Fibroblast of lung (primary cell): ENCODE measurements around the gene AGO3. TPM values are rescaled to one million over a fixed set of nuclear protein-coding genes. Genes with fewer than 3 reads are reported as not detected.

Experiments used
- DNase-seq, 2 donors: peaks; one replicate each; pipeline versions ENCODE4 v3.0.0 to v3.0.0-alpha.2; 2010; ENCODE audit warnings: low read depth in 2 of 2
- H2AFZ ChIP-seq: 2 replicates; pipeline ENCODE4 v1.5.1; 2012; ENCODE audit warnings: low read length, control low read depth, inconsistent platforms
- H3K27ac ChIP-seq: 2 replicates; pipeline ENCODE4 v1.5.1; 2011; ENCODE audit warnings: low read length, control low read depth; ENCODE audit not compliant: insufficient read depth
- H3K27me3 ChIP-seq: 2 replicates; pipeline ENCODE4 v1.5.1; 2011; ENCODE audit warnings: mild to moderate bottlenecking, low read length; ENCODE audit not compliant: control insufficient read depth, insufficient read depth
- H3K36me3 ChIP-seq: 2 replicates; pipeline ENCODE4 v1.5.1; 2011; ENCODE audit warnings: low read length; ENCODE audit not compliant: control insufficient read depth, insufficient read depth
- H3K4me1 ChIP-seq: 2 replicates; pipeline ENCODE4 v1.5.1; 2011; ENCODE audit warnings: low read length; ENCODE audit not compliant: control insufficient read depth, insufficient read depth; ENCODE audit errors: extremely low read depth
- H3K4me2 ChIP-seq: 2 replicates; pipeline ENCODE4 v1.5.1; 2011; ENCODE audit warnings: low read length, control low read depth; ENCODE audit not compliant: insufficient read depth; ENCODE audit errors: extremely low read depth
- H3K4me3 ChIP-seq, 4 experiments: fragments of 200-600 bp in 1 of 4; sonication (generic) in 1 of 4; replicated peaks in 1 of 4; 2 replicates each; pipeline ENCODE4 v1.5.1; 2011 to 2016; ENCODE audit warnings: low read length in 4 of 4, low read depth in 3 of 4, mild to moderate bottlenecking in 3 of 4, control low read depth in 2 of 4, inconsistent platforms in 1 of 4, mixed read lengths in 1 of 4; ENCODE audit not compliant: insufficient read depth in 1 of 4; ENCODE audit errors: control extremely low read depth in 1 of 4
- H3K79me2 ChIP-seq: 2 replicates; pipeline ENCODE4 v1.5.1; 2012; ENCODE audit warnings: mild to moderate bottlenecking, low read length, inconsistent platforms; ENCODE audit not compliant: control insufficient read depth, insufficient read depth
- H3K9ac ChIP-seq: 2 replicates; pipeline ENCODE4 v1.5.1; 2011; ENCODE audit warnings: mild to moderate bottlenecking, low read length, control low read depth; ENCODE audit not compliant: insufficient read depth
- H3K9me3 ChIP-seq: 2 replicates; pipeline ENCODE4 v1.5.1; 2012; ENCODE audit warnings: low read depth, low read length; ENCODE audit not compliant: control insufficient read depth, insufficient read depth
- H4K20me1 ChIP-seq: 2 replicates; pipeline ENCODE4 v1.5.1; 2011; ENCODE audit warnings: low read length; ENCODE audit not compliant: control insufficient read depth, insufficient read depth; ENCODE audit errors: extremely low read depth
- CTCF ChIP-seq, 2 donors: IDR thresholded peaks in 1 of 2; conservative IDR thresholded peaks in 1 of 2; 1 replicate in 1 of 2; 2 replicates in 1 of 2; pipeline ENCODE4 v1.5.1; 2011 to 2012; ENCODE audit warnings: low read length in 2 of 2, control low read depth in 1 of 2, inconsistent platforms in 1 of 2, low read depth in 1 of 2, mild to moderate bottlenecking in 1 of 2
- EZH2 ChIP-seq: IDR thresholded peaks from 2 replicates; pipeline ENCODE4 v1.5.1; 2012; ENCODE audit warnings: low read length, control low read depth, mild to moderate bottlenecking; ENCODE audit errors: missing control alignments
- polyA plus RNA-seq, 2 donors: library from polyadenylated mRNA; depleted of rRNA in 1 of 2; stranded (reverse) in 1 of 2; unstranded in 1 of 2; fragments of >200 nt; gene quantifications; 2 replicates each; pipeline ENCODE4 v1.2.1, GENCODE V29; 2011 to 2012; ENCODE audit warnings: missing spikeins in 1 of 2
- total RNA-seq: library from RNA; depleted of rRNA; stranded (reverse); fragments of >200 nt; gene quantifications from 2 replicates; pipeline ENCODE4 v1.2.1, GENCODE V29; 2014

Gene AGO3
- total and polyA plus RNA-seq, 2 donors (not counting 1 experiment from before 2014, with no cell fraction given), result 12.9 to 19.6 TPM

GRCh38 chr1:36070349-36070748 lies 139.4 kb downstream of the AGO3 start:
- Histone ChIP-seq H3K4me2 (no peak overlapping the region), H3K27ac (no peak overlapping the region), H3K9ac (no peak overlapping the region), H3K79me2 (no peaks in the 10 kb centered on the region), H3K9me3 (no peaks in the 10 kb centered on the region), H4K20me1 (no peaks in the 10 kb centered on the region), H2AFZ (no peak overlapping the region), H3K4me1 (no peaks in the 10 kb centered on the region), H3K27me3 (no peaks in the 10 kb centered on the region), H3K36me3 (no peaks in the 10 kb centered on the region), H3K4me3 (no peak overlapping the region)
- no peak for TF ChIP-seq CTCF (conservative IDR thresholded peaks at IDR 0.05 in 1 of 2, IDR thresholded peaks at IDR 0.05 in 1 of 2; ENCODE audit: low read depth in 1 of 2, low read length in 2 of 2)
- no peak for TF ChIP-seq EZH2
- no peak for DNase-seq

- Histone ChIP-seq H3K4me2 (no peak overlapping the region), H3K27me3 (no peaks in the 10 kb centered on the region), H3K27ac (no peak overlapping the region), H3K79me2 (no peaks in the 10 kb centered on the region), H3K36me3 (no peaks in the 10 kb centered on the region), H4K20me1 (no peaks in the 10 kb centered on the region), H3K9ac (no peak overlapping the region), H3K9me3 (no peaks in the 10 kb centered on the region), H3K4me3 (no peak overlapping the region), H3K4me1 (no peaks in the 10 kb centered on the region), H2AFZ (no peak overlapping the region)
- DNase-seq, result no peak
- TF ChIP-seq EZH2 (no peak), CTCF (conservative IDR thresholded peaks at IDR 0.05 in 1 of 2, IDR thresholded peaks at IDR 0.05 in 1 of 2; ENCODE audit: low read depth in 1 of 2, low read length in 2 of 2) (no peak)
Measured at GRCh38 chr1:36076979-36077573, 146.2 kb downstream of the AGO3 start.

GRCh38 chr1:36080236-36080635 lies 149.3 kb downstream of the AGO3 start:
- DNase-seq, result no peak
- no peaks in the 10 kb centered on the region for H3K36me3 ChIP-seq
- H2AFZ ChIP-seq, result no peak overlapping the region
- no peak overlapping the region for H3K27ac ChIP-seq
- no peaks in the 10 kb centered on the region for H3K27me3 ChIP-seq
- no peaks in the 10 kb centered on the region for H4K20me1 ChIP-seq
- no peak for TF ChIP-seq EZH2
- TF ChIP-seq CTCF (conservative IDR thresholded peaks at IDR 0.05 in 1 of 2, IDR thresholded peaks at IDR 0.05 in 1 of 2; ENCODE audit: low read depth in 1 of 2, low read length in 2 of 2), result no peak
- no peak overlapping the region for H3K4me2 ChIP-seq
- no peaks in the 10 kb centered on the region for H3K4me1 ChIP-seq
- H3K9ac ChIP-seq, result no peak overlapping the region
- H3K79me2 ChIP-seq, result no peaks in the 10 kb centered on the region
- no peaks in the 10 kb centered on the region for H3K9me3 ChIP-seq
- no peak overlapping the region for H3K4me3 ChIP-seq
